ENCODE data around the gene PRIMPOL.
"Not testable (repeated sequence)": the region's sequence is repeated elsewhere in the genome, so short reads cannot be mapped to it uniquely, and the experiment has no call there.

PRIMPOL gene

GRCh38 chr4:184649026-184649970 is at the start of gene PRIMPOL, which contains the start of gene CASP3:
Gene PRIMPOL, plus strand, starts transcription at chr4:184649738. Its CDS starts 7,403 bp downstream, at chr4:184657141.
Gene CASP3, minus strand, starts transcription at chr4:184649447. Its CDS starts 10,994 bp downstream, at chr4:184638453.
- peak; percentile 98 for DNase-seq (ENCODE audit: low spot score)

GRCh38 chr4:184600982-184601381 is 48.6 kb upstream of the PRIMPOL start:
- DNase-seq (ENCODE audit: low spot score): not testable (repeated sequence)

- not testable (repeated sequence) for DNase-seq (ENCODE audit: low spot score)
These were observed 46.7 kb upstream of the PRIMPOL start for GRCh38 chr4:184602857-184603256.

- not testable (repeated sequence) for DNase-seq (ENCODE audit: low spot score)
These were observed 42.1 kb upstream of the PRIMPOL start for GRCh38 chr4:184607429-184607828.

- no peak for DNase-seq (ENCODE audit: low spot score)
These were observed 37.5 kb upstream of the PRIMPOL start for GRCh38 chr4:184612074-184612473.

GRCh38 chr4:184613405-184613804 is 36.1 kb upstream of the PRIMPOL start:
- no peak for DNase-seq (ENCODE audit: low spot score)

GRCh38 chr4:184614509-184614908 is 35.0 kb upstream of the PRIMPOL start:
- DNase-seq (ENCODE audit: low spot score): no peak

GRCh38 chr4:184616168-184616567 is 33.4 kb upstream of the PRIMPOL start:
- DNase-seq (ENCODE audit: low spot score): not testable (repeated sequence)

- no peak for DNase-seq (ENCODE audit: low spot score)
These were observed 32.6 kb upstream of the PRIMPOL start for GRCh38 chr4:184616633-184617551.

- no peak for DNase-seq (ENCODE audit: low spot score)
These were observed 31.8 kb upstream of the PRIMPOL start for GRCh38 chr4:184617600-184618196.

GRCh38 chr4:184620212-184620867 is 29.2 kb upstream of the PRIMPOL start:
- no peak for DNase-seq (ENCODE audit: low spot score)

GRCh38 chr4:184621518-184621917 is 28.0 kb upstream of the PRIMPOL start:
- DNase-seq (ENCODE audit: low spot score): no peak

GRCh38 chr4:184624504-184624903 is 25.0 kb upstream of the PRIMPOL start:
- not testable (repeated sequence) for DNase-seq (ENCODE audit: low spot score)

- DNase-seq (ENCODE audit: low spot score): no peak
These were observed 24.5 kb upstream of the PRIMPOL start for GRCh38 chr4:184624972-184625554.

- not testable (repeated sequence) for DNase-seq (ENCODE audit: low spot score)
These were observed 23.5 kb upstream of the PRIMPOL start for GRCh38 chr4:184625783-184626596.

GRCh38 chr4:184628103-184628502 is 21.4 kb upstream of the PRIMPOL start:
- DNase-seq (ENCODE audit: low spot score): no peak

- no peak for DNase-seq (ENCODE audit: low spot score)
These were observed 16.7 kb upstream of the PRIMPOL start for GRCh38 chr4:184632842-184633241.

GRCh38 chr4:184635381-184635780 is 14.2 kb upstream of the PRIMPOL start:
- no peak for DNase-seq (ENCODE audit: low spot score)

- no peak for DNase-seq (ENCODE audit: low spot score)
These were observed 13.4 kb upstream of the PRIMPOL start for GRCh38 chr4:184636144-184636543.

GRCh38 chr4:184636897-184637296 is 12.6 kb upstream of the PRIMPOL start:
- DNase-seq (ENCODE audit: low spot score): no peak
